HCT116 (cell line): ENCODE results near the gene PTH2. TPM values are rescaled to one million over a fixed set of nuclear protein-coding genes. Genes with fewer than 3 reads are reported as not detected.

Experiments used
- ATAC-seq: fragments of 200-7000 bp; cut with Tn5 transposase; 2 replicates; pipeline ENCODE4 v1.9.1; 2020; ENCODE audit warnings: mild to moderate bottlenecking, moderate library complexity
- BruUV-seq: library from RNA; stranded (reverse); fragments of 400-500 nt; replicated peaks from 2 replicates; lab custom pipeline; 2021; lab: Mats Ljungman, UMichigan
- CTCF ChIA-PET: fragments of 300-600 bp; sonication (Branson Sonifier 250); formaldehyde crosslinking; loops from one replicate; lab custom pipeline; 2021; ENCODE audit warnings: antibody characterized with exemption; lab: Charles Lee
- POLR2A ChIA-PET: fragments of 300-600, 350-600 bp; sonication (Branson Sonifier 250); formaldehyde crosslinking; loops from one replicate; lab custom pipeline; 2021; ENCODE audit warnings: antibody characterized with exemption; lab: Charles Lee
- RAD21 ChIA-PET, 2 experiments: fragments of 300-600 bp; sonication (Branson Sonifier 250); formaldehyde crosslinking; loops; one replicate each; lab custom pipeline; 2023; ENCODE audit warnings: low total read pairs in 2 of 2; ENCODE audit not compliant: uncharacterized antibody in 2 of 2, unreplicated experiment in 2 of 2, low non-redundant PET in 1 of 2; lab: Charles Lee
- DNase-seq: peaks from one replicate; pipeline ENCODE4 v3.0.0-alpha.2; 2010; ENCODE audit warnings: low read depth, low spot score
- H2AFZ ChIP-seq: fragments of 200-600 bp; shearing (Covaris generic), sonication (generic); 2 replicates; pipeline ENCODE4 v1.6.1; 2017; ENCODE audit warnings: low read depth, mixed run types, mixed read lengths, antibody characterized with exemption, low read length; ENCODE audit not compliant: poor library complexity, severe bottlenecking
- H3K27ac ChIP-seq: 2 replicates; pipeline ENCODE4 v1.5.1; 2012; ENCODE audit warnings: low read depth, low read length
- H3K27me3 ChIP-seq: fragments of 200-600 bp; sonication (generic); 2 replicates; pipeline ENCODE4 v1.6.1; 2016; ENCODE audit warnings: mixed run types, low read length, mixed read lengths; ENCODE audit not compliant: insufficient read depth
- H3K36me3 ChIP-seq, 2 experiments: fragments of 200-500 bp in 1 of 2; fragments of 200-600 bp in 1 of 2; sonication (Bioruptor generic) in 1 of 2; sonication (generic) in 1 of 2; 2 replicates each; pipeline versions ENCODE4 v1.5.1 to v1.6.1; 2014 to 2016; ENCODE audit warnings: low read length in 2 of 2, inconsistent platforms in 1 of 2, mixed read lengths in 1 of 2, mixed run types in 1 of 2; ENCODE audit not compliant: insufficient read depth in 2 of 2, control insufficient read depth in 1 of 2
- H3K4me1 ChIP-seq, 2 experiments: fragments of 200-600 bp in 1 of 2; sonication (generic) in 1 of 2; 2 replicates each; pipeline versions ENCODE4 v1.5.1 to v1.6.1; 2012 to 2017; ENCODE audit warnings: low read length in 2 of 2, inconsistent platforms in 1 of 2, mild to moderate bottlenecking in 1 of 2, mixed read lengths in 1 of 2, mixed run types in 1 of 2, moderate library complexity in 1 of 2; ENCODE audit not compliant: insufficient read depth in 2 of 2, control insufficient read depth in 1 of 2
- H3K4me2 ChIP-seq: fragments of 200-600 bp; sonication (generic); 2 replicates; pipeline ENCODE4 v1.6.1; 2017; ENCODE audit warnings: mixed run types, low read length, mixed read lengths
- H3K4me3 ChIP-seq, 2 experiments: fragments of 200-600 bp in 1 of 2; sonication (generic) in 1 of 2; replicated peaks in 1 of 2; 2 replicates each; pipeline ENCODE4 v1.5.1; 2011 to 2016; ENCODE audit warnings: low read length in 2 of 2, control low read depth in 1 of 2, low read depth in 1 of 2, mild to moderate bottlenecking in 1 of 2, mixed read lengths in 1 of 2, mixed run types in 1 of 2
- H3K79me2 ChIP-seq: fragments of 200-600 bp; sonication (generic); 2 replicates; pipeline ENCODE4 v1.6.1; 2017; ENCODE audit warnings: mild to moderate bottlenecking, mixed run types, low read length, moderate library complexity, mixed read lengths; ENCODE audit not compliant: insufficient read depth
- H3K9ac ChIP-seq: fragments of 200-600 bp; sonication (generic); 2 replicates; pipeline ENCODE4 v1.6.1; 2016; ENCODE audit warnings: low read length, mixed read lengths
- H3K9me2 ChIP-seq: fragments of 200-600 bp; sonication (generic), shearing (Covaris generic); 2 replicates; pipeline ENCODE4 v1.6.1; 2017; ENCODE audit warnings: mixed run types, mild to moderate bottlenecking, moderate library complexity; ENCODE audit not compliant: insufficient read depth
- H3K9me3 ChIP-seq, 2 experiments: fragments of 200-500 bp in 1 of 2; fragments of 200-600 bp in 1 of 2; sonication (Bioruptor generic) in 1 of 2; sonication (generic) in 1 of 2; 2 replicates each; pipeline ENCODE4 v1.6.1; 2014 to 2017; ENCODE audit warnings: low read length in 2 of 2, mixed read lengths in 2 of 2, inconsistent platforms in 1 of 2, low read depth in 1 of 2, mild to moderate bottlenecking in 1 of 2, mixed run types in 1 of 2, moderate library complexity in 1 of 2; ENCODE audit not compliant: control insufficient read depth in 1 of 2, insufficient read depth in 1 of 2
- H4K20me1 ChIP-seq: fragments of 200-600 bp; sonication (generic), shearing (Covaris generic); 2 replicates; pipeline ENCODE4 v1.6.1; 2017; ENCODE audit warnings: mixed run types, mild to moderate bottlenecking, moderate library complexity; ENCODE audit not compliant: insufficient read depth
- ATF3 ChIP-seq: IDR thresholded peaks from 2 replicates; pipeline ENCODE4 v1.6.1; 2012
- CBX3 ChIP-seq: IDR thresholded peaks from 2 replicates; pipeline ENCODE4 v1.6.1; 2012; ENCODE audit warnings: low read depth
- CTCF ChIP-seq, 3 experiments: fragments of 200-600 bp in 1 of 3; sonication (generic) in 1 of 3; IDR thresholded peaks in 2 of 3; conservative IDR thresholded peaks in 1 of 3; 2 replicates each; pipeline ENCODE4 v1.5.1; 2012 to 2017; ENCODE audit warnings: low read depth in 2 of 3, low read length in 2 of 3, antibody characterized with exemption in 1 of 3, borderline replicate concordance in 1 of 3, control low read depth in 1 of 3, mild to moderate bottlenecking in 1 of 3, mixed read lengths in 1 of 3, mixed run types in 1 of 3, moderate library complexity in 1 of 3; ENCODE audit not compliant: insufficient read depth in 1 of 3
- EGR1 ChIP-seq: IDR thresholded peaks from 2 replicates; pipeline ENCODE4 v1.6.1; 2012; ENCODE audit warnings: low read depth
- ELF1 ChIP-seq: IDR thresholded peaks from 2 replicates; pipeline ENCODE4 v1.6.1; 2012; ENCODE audit warnings: low read depth, borderline replicate concordance
- EZH2 ChIP-seq: fragments of 200-600 bp; sonication (generic); IDR thresholded peaks from 2 replicates; pipeline ENCODE4 v1.6.1; 2017; ENCODE audit warnings: antibody characterized with exemption, mixed run types
- FOSL1 ChIP-seq: IDR thresholded peaks from 2 replicates; pipeline ENCODE4 v1.6.1; 2012; ENCODE audit warnings: low read depth
- JUND ChIP-seq: IDR thresholded peaks from 2 replicates; pipeline ENCODE4 v1.6.1; 2012
- MAX ChIP-seq: IDR thresholded peaks from 2 replicates; pipeline ENCODE4 v1.6.1; 2012
- POLR2A ChIP-seq: IDR thresholded peaks from 2 replicates; pipeline ENCODE4 v1.7.0; 2011; ENCODE audit warnings: borderline replicate concordance; ENCODE audit not compliant: insufficient read depth, insufficient read length; ENCODE audit errors: extremely low read depth
- REST ChIP-seq: IDR thresholded peaks from 2 replicates; pipeline ENCODE4 v1.6.1; 2012; ENCODE audit warnings: low read depth
- SIN3A ChIP-seq: IDR thresholded peaks from 2 replicates; pipeline ENCODE4 v1.6.1; 2012; ENCODE audit warnings: low read depth
- SP1 ChIP-seq: IDR thresholded peaks from 2 replicates; pipeline ENCODE4 v1.6.1; 2012; ENCODE audit warnings: low read depth
- SRF ChIP-seq: IDR thresholded peaks from 2 replicates; pipeline ENCODE4 v1.6.1; 2012; ENCODE audit warnings: low read depth
- TCF7L2 ChIP-seq: IDR thresholded peaks from 2 replicates; pipeline ENCODE4 v1.7.0; 2011; ENCODE audit warnings: borderline replicate concordance, inconsistent platforms; ENCODE audit not compliant: insufficient read depth, insufficient read length; ENCODE audit errors: extremely low read depth
- YY1 ChIP-seq: IDR thresholded peaks from 2 replicates; pipeline ENCODE4 v1.6.1; 2011; ENCODE audit warnings: low read length, low read depth, moderate library complexity, mild to moderate bottlenecking; ENCODE audit not compliant: insufficient replicate concordance; ENCODE audit errors: extremely low read depth
- ZBTB33 ChIP-seq: IDR thresholded peaks from 2 replicates; pipeline ENCODE4 v1.6.1; 2011; ENCODE audit warnings: mild to moderate bottlenecking, low read length, moderate library complexity; ENCODE audit not compliant: insufficient replicate concordance; ENCODE audit errors: extremely low read depth
- ZFX ChIP-seq: fragments of 450-650 bp; IDR thresholded peaks from 2 replicates; pipeline ENCODE4 v1.6.1; 2017
- ZNF274 ChIP-seq: fragments of 200-500 bp; sonication (Bioruptor generic); IDR thresholded peaks from 2 replicates; pipeline ENCODE4 v1.6.1; 2014; ENCODE audit warnings: mild to moderate bottlenecking, low read depth, low read length, inconsistent platforms
- intact Hi-C: fragments of 100-400 bp; cut with micrococcal nuclease; formaldehyde crosslinking; loops from 2 replicates; pipeline ENCODE4 v1.10.0; 2022
- total RNA-seq: library from RNA; stranded (reverse); gene quantifications from one replicate; pipeline ENCODE4 v1.2.1, GENCODE V29; 2021; ENCODE audit not compliant: unreplicated experiment

Gene PTH2
- total RNA-seq, 1 experiment from 2014 or later = 9.5 TPM

- TF ChIP-seq FOSL1 (no peak), JUND (no peak), SIN3A (no peak)
Measured at GRCh38 chr19:49450405-49450804, 27.2 kb upstream of the PTH2 start (continued).

GRCh38 chr19:49448432-49448786 lies 25.2 kb upstream of the PTH2 start:
- TF ChIP-seq ZFX (no peak), SP1 (no peak), JUND (no peak), REST (no peak), ZBTB33 (no peak), POLR2A (no peak), CBX3 (no peak), CTCF (IDR thresholded peaks at IDR 0.05 in 2 of 3, conservative IDR thresholded peaks at IDR 0.05 in 1 of 3; ENCODE audit: borderline replicate concordance in 1 of 3, insufficient read depth in 1 of 3, low read depth in 2 of 3, low read length in 2 of 3) (no peak), EGR1 (no peak), ZNF274 (no peak), FOSL1 (no peak), EZH2 (no peak), MAX (no peak), SRF (no peak), SIN3A (no peak), ATF3 (no peak), YY1 (no peak), TCF7L2 (no peak), ELF1 (no peak)

More at GRCh38 chr19:49448432-49448786, 25.2 kb upstream of the PTH2 start:
- no TSS peak for BruUV-seq
- no peak overlapping the region for H3K9ac ChIP-seq
- H3K27me3 ChIP-seq = no peaks in the 10 kb centered on the region
- H3K36me3 ChIP-seq = peaks cover 14 to 16% of the 10 kb centered on the region in 2 experiments; a peak in 2 of 4 replicates
- ATAC-seq (no peak), DNase-seq (no peak)
- no peak overlapping the region for H2AFZ ChIP-seq
- H3K4me2 ChIP-seq = no peak overlapping the region
- no peaks in the 10 kb centered on the region for H3K9me3 ChIP-seq
- ChIA-PET RAD21 (no interaction called here), POLR2A (no interaction called here), CTCF (no interaction called here)
- H3K79me2 ChIP-seq = peaks cover 25% of the 10 kb centered on the region
- peaks cover 17 to 42% of the 10 kb centered on the region in 2 experiments; a peak in 3 of 4 replicates for H3K4me1 ChIP-seq
- H3K4me3 ChIP-seq = no peak overlapping the region
- no peaks in the 10 kb centered on the region for H3K9me2 ChIP-seq
- intact Hi-C loops = no loop called here
- no peak overlapping the region; the same call in 1 of the 2 replicates for H3K27ac ChIP-seq
- no peaks in the 10 kb centered on the region for H4K20me1 ChIP-seq
